A549 (cell line): Measurements from ENCODE around the gene HEMGN. TPM values are rescaled to one million over a fixed set of nuclear protein-coding genes. Genes with fewer than 3 reads are reported as not detected.
"Not testable (repeated sequence)": the region's sequence is repeated elsewhere in the genome, so short reads cannot be mapped to it uniquely, and the experiment has no call there.

Experiments used
- ATAC-seq, 2 experiments: fragments of 200-7000 bp in 1 of 2; fragments of >200 bp in 1 of 2; cut with Nextera tagmentation in 1 of 2; cut with Tn5 transposase in 1 of 2; 3 replicates each; pipeline versions ENCODE4 v1.8.0 to v1.9.1; 2018 to 2020; ENCODE audit warnings: mild to moderate bottlenecking in 1 of 2, moderate library complexity in 1 of 2
- CTCF ChIA-PET: fragments of 300-600 bp; sonication (Branson Sonifier 250); formaldehyde crosslinking; extraction: SDS; loops from one replicate; lab custom pipeline; 2021; ENCODE audit warnings: antibody characterized with exemption, inconsistent platforms; lab: Yijun Ruan, JAX
- POLR2A ChIA-PET: fragments of 350-600 bp; formaldehyde crosslinking; extraction: SDS; loops from one replicate; lab custom pipeline; 2021; ENCODE audit warnings: antibody characterized with exemption, inconsistent platforms; lab: Yijun Ruan, JAX
- DNase-seq, 2 experiments: peaks; one replicate each; pipeline versions ENCODE4 v3.0.0 to v3.0.0-alpha.2; 2011 to 2016; ENCODE audit warnings: low read depth in 1 of 2, low spot score in 1 of 2
- FAIRE-seq: peaks from 2 replicates; lab custom pipeline; 2011; peaks lifted over from hg19 to GRCh38; lab: Jason Lieb, UNC
- H3K27ac ChIP-seq, 2 experiments: fragments of >200 bp; sonication (Bioruptor Twin); formaldehyde crosslinking; 3 replicates each; pipeline ENCODE4 v1.5.1; 2016 to 2017
- H3K4me1 ChIP-seq: fragments of >200 bp; sonication (Bioruptor Twin); formaldehyde crosslinking; 3 replicates; pipeline ENCODE4 v1.6.1; 2016
- H3K4me2 ChIP-seq: fragments of >200 bp; sonication (Bioruptor Twin); formaldehyde crosslinking; 3 replicates; pipeline ENCODE4 v1.6.1; 2016
- H3K4me3 ChIP-seq: fragments of >200 bp; sonication (Bioruptor Twin); formaldehyde crosslinking; 3 replicates; pipeline ENCODE4 v1.5.1; 2016
- H3K9me3 ChIP-seq: fragments of >200 bp; sonication (Bioruptor Twin); formaldehyde crosslinking; 3 replicates; pipeline ENCODE4 v1.6.1; 2016
- CBX8 ChIP-seq: fragments of 200-600 bp; sonication (generic); IDR thresholded peaks from 2 replicates; pipeline ENCODE4 v1.6.1; 2016
- CEBPB ChIP-seq, 2 experiments: fragments of >200 bp in 1 of 2; sonication (Bioruptor Twin) in 1 of 2; formaldehyde crosslinking in 1 of 2; IDR thresholded peaks; 2 replicates each; pipeline ENCODE4 v1.6.1; 2012 to 2016
- CHD2 ChIP-seq: fragments of 150-350 bp; IDR thresholded peaks from 2 replicates; pipeline ENCODE4 v1.6.1; 2014; ENCODE audit warnings: low read length; ENCODE audit not compliant: partially characterized antibody
- EHF ChIP-seq: fragments of 250-450 bp; sonication (Bioruptor Pico); IDR thresholded peaks from 2 replicates; pipeline ENCODE4 v1.5.0; 2020; ENCODE audit warnings: mild to moderate bottlenecking
- ESRRA ChIP-seq: fragments of 150-350 bp; IDR thresholded peaks from 2 replicates; pipeline ENCODE4 v1.6.1; 2014; ENCODE audit warnings: mild to moderate bottlenecking, low read length, borderline replicate concordance
- FOSB ChIP-seq: fragments of 250-450 bp; sonication (Bioruptor Pico); IDR thresholded peaks from 2 replicates; pipeline ENCODE4 v1.5.0; 2020; ENCODE audit warnings: mild to moderate bottlenecking, moderate library complexity
- FOXS1 ChIP-seq: fragments of 250-450 bp; sonication (Bioruptor Pico); IDR thresholded peaks from 2 replicates; pipeline ENCODE4 v1.5.0; 2020; ENCODE audit warnings: mild to moderate bottlenecking, moderate library complexity
- GATA3 ChIP-seq: IDR thresholded peaks from 2 replicates; pipeline ENCODE4 v1.6.1; 2012; ENCODE audit warnings: borderline replicate concordance
- HDAC2 ChIP-seq: fragments of 200-600 bp; sonication (generic); IDR thresholded peaks from 2 replicates; pipeline ENCODE4 v1.6.1; 2016
- HEYL ChIP-seq: fragments of 250-450 bp; sonication (Bioruptor Pico); IDR thresholded peaks from 2 replicates; pipeline ENCODE4 v1.8.0; 2021; ENCODE audit warnings: mild to moderate bottlenecking, moderate library complexity
- HOXB13 ChIP-seq: fragments of 250-450 bp; sonication (Bioruptor Pico); IDR thresholded peaks from 2 replicates; pipeline ENCODE4 v1.5.0; 2020; ENCODE audit warnings: low read depth, mild to moderate bottlenecking, moderate library complexity
- KDM5A ChIP-seq: fragments of 200-600 bp; sonication (generic); IDR thresholded peaks from 2 replicates; pipeline ENCODE4 v1.6.1; 2016; ENCODE audit warnings: antibody characterized with exemption, mild to moderate bottlenecking
- NFE2L2 ChIP-seq: fragments of 150-350 bp; conservative IDR thresholded peaks from 2 replicates; pipeline ENCODE4 v1.6.1; 2014; ENCODE audit warnings: low read length
- NR3C1 ChIP-seq: fragments of >200 bp; sonication (Bioruptor Twin); formaldehyde crosslinking; IDR thresholded peaks from 3 replicates; pipeline ENCODE4 v1.6.1; 2017
- PHF8 ChIP-seq: fragments of 200-600 bp; sonication (generic); IDR thresholded peaks from 2 replicates; pipeline ENCODE4 v1.6.1; 2016; ENCODE audit warnings: low read depth, mild to moderate bottlenecking, antibody characterized with exemption, moderate library complexity, borderline replicate concordance
- POLR2AphosphoS2 ChIP-seq: conservative IDR thresholded peaks from 2 replicates; pipeline ENCODE4 v1.6.1; 2012; ENCODE audit warnings: low read length, improper control_type of control experiment, inconsistent platforms
- RARB ChIP-seq: fragments of 250-450 bp; sonication (Bioruptor Pico); IDR thresholded peaks from 2 replicates; pipeline ENCODE4 v1.8.0; 2021; ENCODE audit warnings: mild to moderate bottlenecking, moderate library complexity
- RCOR1 ChIP-seq: fragments of 150-350 bp; IDR thresholded peaks from 2 replicates; pipeline ENCODE4 v1.6.1; 2014; ENCODE audit warnings: antibody characterized with exemption, low read length, low read depth
- RFX5 ChIP-seq: fragments of 450-650 bp; IDR thresholded peaks from 2 replicates; pipeline ENCODE4 v1.7.1; 2014; ENCODE audit warnings: antibody characterized with exemption, mild to moderate bottlenecking, moderate library complexity
- RNF2 ChIP-seq: fragments of 200-600 bp; sonication (generic); IDR thresholded peaks from 2 replicates; pipeline ENCODE4 v1.6.1; 2016; ENCODE audit warnings: low read depth, mild to moderate bottlenecking, antibody characterized with exemption, moderate library complexity, borderline replicate concordance
- SREBF2 ChIP-seq: fragments of 450-650 bp; IDR thresholded peaks from 2 replicates; pipeline ENCODE4 v1.6.1; 2014; ENCODE audit warnings: mild to moderate bottlenecking, moderate library complexity
- ZC3H11A ChIP-seq: fragments of 450-650 bp; IDR thresholded peaks from 2 replicates; pipeline ENCODE4 v1.6.1; 2014; ENCODE audit warnings: antibody characterized with exemption, mild to moderate bottlenecking
- ZFP36 ChIP-seq: fragments of 450-650 bp; IDR thresholded peaks from 2 replicates; pipeline ENCODE4 v1.6.1; 2014; ENCODE audit warnings: borderline replicate concordance; ENCODE audit not compliant: partially characterized antibody
- ZNF302 ChIP-seq: fragments of 250-450 bp; sonication (Bioruptor Pico); IDR thresholded peaks from 2 replicates; pipeline ENCODE4 v1.9.0; 2021; ENCODE audit warnings: inconsistent platforms, mild to moderate bottlenecking, moderate library complexity
- ZSCAN20 ChIP-seq: fragments of 250-450 bp; sonication (Bioruptor Pico); IDR thresholded peaks from 2 replicates; pipeline ENCODE4 v1.8.0; 2022; ENCODE audit warnings: mild to moderate bottlenecking, moderate library complexity
- WGBS: methylation state at CpG from one replicate; pipeline ENCODE4 v1.1.6; 2017; ENCODE audit errors: missing lambda C conversion rate; 5-methylcytosine and 5-hydroxymethylcytosine counted together
- polyA plus RNA-seq, 4 experiments: library from polyadenylated mRNA; depleted of rRNA in 3 of 4; stranded (reverse); fragments of >200 nt; fragmentation: RNase III in 1 of 4; extraction: RNeasy Plus Mini Kit Qiagen cat#74134 plus additional on column Dnase treatment in 1 of 4; gene quantifications; 2 replicates in 3 of 4; 3 replicates in 1 of 4; pipeline ENCODE4 v1.2.3, GENCODE V29; 2011 to 2017
- TF ChIP-seq, protein P1 (sequence below): fragments of 150-350 bp; IDR thresholded peaks from 2 replicates; pipeline ENCODE4 v1.6.1; 2014; ENCODE audit warnings: low read depth, mild to moderate bottlenecking, low read length
- TF ChIP-seq, protein P2 (sequence below): fragments of 450-650 bp; IDR thresholded peaks from 2 replicates; pipeline ENCODE4 v1.6.1; 2014; ENCODE audit warnings: antibody characterized with exemption
- TF ChIP-seq, protein P3 (sequence below): IDR thresholded peaks from 2 replicates; pipeline ENCODE4 v1.6.1; 2012
- TF ChIP-seq, protein P4 (sequence below): IDR thresholded peaks from 2 replicates; pipeline ENCODE4 v1.6.1; 2012; ENCODE audit warnings: low read depth, borderline replicate concordance
- TF ChIP-seq, protein P5 (sequence below): fragments of >200 bp; sonication (Bioruptor Twin); formaldehyde crosslinking; IDR thresholded peaks from 3 replicates; pipeline ENCODE4 v1.5.1; 2016

HEMGN gene
- polyA plus RNA-seq, 2 of the 4 experiments (the other 2 are of a cell fraction) = not detected

DNA sequence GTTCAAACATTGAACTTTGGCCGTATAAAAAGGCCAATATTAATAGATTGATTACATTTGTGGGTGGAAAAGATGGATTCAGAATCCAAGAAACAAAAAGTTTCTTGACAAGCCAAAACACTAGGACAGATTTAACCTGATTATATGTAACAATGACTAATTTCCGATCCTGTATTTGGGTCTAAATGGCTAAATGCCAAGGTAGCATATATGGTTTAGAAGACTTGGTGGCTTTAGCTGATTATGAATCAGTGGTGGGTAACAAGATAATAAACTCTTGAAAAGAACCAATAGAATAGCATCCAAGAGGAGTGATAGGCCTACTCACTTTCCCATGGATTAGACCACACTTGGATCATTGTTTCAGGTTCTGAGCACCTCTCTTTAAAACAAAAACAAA lies 23.4 kb upstream of the HEMGN start:
- ChIA-PET POLR2A (no interaction called here), CTCF (interaction anchor here (0.6 to 3.8 kb wide), 7 partner anchors 11 to 73 kb away, joined by 3 to 17 read pairs (median 6); partner anchors contain the start of genes ANP32B and TRMO)
- no peak overlapping the region for H3K4me2 ChIP-seq

DNA sequence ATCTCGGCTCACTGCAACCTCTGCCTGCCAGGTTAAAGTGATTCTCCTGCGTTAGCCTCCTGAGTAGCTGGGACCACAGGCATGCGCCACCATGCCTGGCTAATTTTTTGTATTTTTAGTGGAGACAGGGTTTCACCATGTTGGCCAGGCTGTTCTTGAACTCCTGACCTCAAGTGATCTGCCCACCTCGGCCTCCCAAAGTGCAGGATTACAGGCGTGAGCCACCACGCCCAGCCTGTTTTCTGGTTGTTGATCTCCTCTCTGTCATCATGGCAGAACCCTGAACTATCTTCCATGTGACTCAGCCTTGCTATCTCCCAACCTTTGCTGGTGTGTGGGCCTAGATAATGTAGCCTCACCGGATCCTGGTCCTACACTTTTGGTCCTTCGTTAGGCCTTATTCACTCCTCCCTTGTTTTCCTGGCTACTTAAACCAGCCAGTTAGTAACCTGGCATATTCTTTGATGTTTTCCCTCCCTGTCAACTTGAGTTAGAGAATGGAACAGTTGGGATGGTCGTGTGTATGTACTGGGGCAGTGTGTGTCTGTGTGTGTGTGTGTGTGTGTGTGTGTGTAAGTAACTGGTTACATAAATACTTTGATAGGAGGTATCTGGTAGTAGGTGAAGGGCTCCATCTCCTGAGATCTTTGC lies 22.8 kb upstream of the HEMGN start:
- not testable (repeated sequence) for H3K27ac ChIP-seq, H3K4me2 ChIP-seq, H3K4me1 ChIP-seq, FAIRE-seq, DNase-seq, H3K9me3 ChIP-seq, H3K4me3 ChIP-seq, ATAC-seq
- 62% methylated on average over 9 of the region's 9 CpGs for WGBS
- CTCF ChIA-PET = interaction anchor here (1.3 to 12.4 kb wide), 3 partner anchors 23 to 74 kb away, joined by 5 to 116 read pairs (median 6); partner anchors contain the start of gene TRMO
- POLR2A ChIA-PET = interaction anchor here (1.2 kb wide), 1 partner anchor 39 kb away, joined by 4 read pairs; the partner anchor contains the start of gene TRMO

More for the DNA sequence above, 23.4 kb upstream of the HEMGN start:
- no peak for FAIRE-seq
- WGBS = 73% methylated on average over 2 of the region's 2 CpGs
- no peak overlapping the region for H3K27ac ChIP-seq
- no peaks in the 10 kb centered on the region for H3K4me1 ChIP-seq
- TF ChIP-seq, protein P1, sequence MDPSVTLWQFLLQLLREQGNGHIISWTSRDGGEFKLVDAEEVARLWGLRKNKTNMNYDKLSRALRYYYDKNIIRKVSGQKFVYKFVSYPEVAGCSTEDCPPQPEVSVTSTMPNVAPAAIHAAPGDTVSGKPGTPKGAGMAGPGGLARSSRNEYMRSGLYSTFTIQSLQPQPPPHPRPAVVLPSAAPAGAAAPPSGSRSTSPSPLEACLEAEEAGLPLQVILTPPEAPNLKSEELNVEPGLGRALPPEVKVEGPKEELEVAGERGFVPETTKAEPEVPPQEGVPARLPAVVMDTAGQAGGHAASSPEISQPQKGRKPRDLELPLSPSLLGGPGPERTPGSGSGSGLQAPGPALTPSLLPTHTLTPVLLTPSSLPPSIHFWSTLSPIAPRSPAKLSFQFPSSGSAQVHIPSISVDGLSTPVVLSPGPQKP = no peak
- TF ChIP-seq KDM5A (no peak), NR3C1 (no peak), SREBF2 (no peak), ZC3H11A (no peak), RCOR1 (no peak), CEBPB (IDR thresholded peaks at IDR 0.05) (no peak), RNF2 (no peak), ZNF302 (CRISPR knock-in tag) (no peak), GATA3 (no peak), PHF8 (no peak), NFE2L2 (no peak), ESRRA (no peak), HDAC2 (no peak), ZSCAN20 (no peak), FOSB (no peak)
- TF ChIP-seq, protein P2, sequence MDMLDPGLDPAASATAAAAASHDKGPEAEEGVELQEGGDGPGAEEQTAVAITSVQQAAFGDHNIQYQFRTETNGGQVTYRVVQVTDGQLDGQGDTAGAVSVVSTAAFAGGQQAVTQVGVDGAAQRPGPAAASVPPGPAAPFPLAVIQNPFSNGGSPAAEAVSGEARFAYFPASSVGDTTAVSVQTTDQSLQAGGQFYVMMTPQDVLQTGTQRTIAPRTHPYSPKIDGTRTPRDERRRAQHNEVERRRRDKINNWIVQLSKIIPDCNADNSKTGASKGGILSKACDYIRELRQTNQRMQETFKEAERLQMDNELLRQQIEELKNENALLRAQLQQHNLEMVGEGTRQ = no peak
- TF ChIP-seq, protein P3, sequence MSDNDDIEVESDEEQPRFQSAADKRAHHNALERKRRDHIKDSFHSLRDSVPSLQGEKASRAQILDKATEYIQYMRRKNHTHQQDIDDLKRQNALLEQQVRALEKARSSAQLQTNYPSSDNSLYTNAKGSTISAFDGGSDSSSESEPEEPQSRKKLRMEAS = no peak
- DNase-seq = no peak
- H3K4me3 ChIP-seq = no peak overlapping the region
- ATAC-seq = no peak
- no peaks in the 10 kb centered on the region for H3K9me3 ChIP-seq

DNA sequence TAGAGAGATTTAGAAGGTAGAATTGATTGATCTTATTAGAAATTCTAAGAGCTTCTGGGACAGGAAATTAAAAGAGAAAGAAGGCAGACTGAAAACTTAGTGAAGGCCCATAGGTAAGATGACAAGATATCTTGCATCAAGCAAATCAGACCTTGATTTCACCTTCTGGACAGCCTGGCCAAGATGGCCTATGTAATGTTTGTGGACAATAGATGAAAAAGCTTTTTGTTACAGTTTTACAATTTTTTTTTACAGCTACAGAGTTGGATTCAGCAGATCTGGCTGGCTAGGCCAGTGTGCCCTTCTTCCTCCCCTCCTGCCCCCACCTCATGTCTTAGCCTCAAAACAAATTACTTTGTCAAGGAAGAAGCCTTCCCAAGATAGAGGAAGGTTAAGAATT lies 21.6 kb upstream of the HEMGN start:
- H3K27ac ChIP-seq = no peak overlapping the region
- H3K9me3 ChIP-seq = no peaks in the 10 kb centered on the region
- no peak for FAIRE-seq
- no peak overlapping the region for H3K4me3 ChIP-seq
- no peaks in the 10 kb centered on the region for H3K4me1 ChIP-seq
- ATAC-seq = no peak
- no peak for DNase-seq
- ChIA-PET POLR2A (interaction anchor here (1.2 kb wide), 1 partner anchor 37 kb away, joined by 4 read pairs; the partner anchor contains the start of gene TRMO), CTCF (interaction anchor here (0.7 to 12.4 kb wide), 5 partner anchors 12 to 561 kb away, joined by 3 to 116 read pairs (median 5); partner anchors contain the start of genes ANP32B and TRMO)
- no peak overlapping the region for H3K4me2 ChIP-seq
- TF ChIP-seq, protein P4, sequence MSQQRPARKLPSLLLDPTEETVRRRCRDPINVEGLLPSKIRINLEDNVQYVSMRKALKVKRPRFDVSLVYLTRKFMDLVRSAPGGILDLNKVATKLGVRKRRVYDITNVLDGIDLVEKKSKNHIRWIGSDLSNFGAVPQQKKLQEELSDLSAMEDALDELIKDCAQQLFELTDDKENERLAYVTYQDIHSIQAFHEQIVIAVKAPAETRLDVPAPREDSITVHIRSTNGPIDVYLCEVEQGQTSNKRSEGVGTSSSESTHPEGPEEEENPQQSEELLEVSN = no peak
- TF ChIP-seq POLR2AphosphoS2 = no peak
- TF ChIP-seq KDM5A = no peak
- no peak for TF ChIP-seq CHD2
- no peak for TF ChIP-seq FOXS1
- TF ChIP-seq, protein P5, sequence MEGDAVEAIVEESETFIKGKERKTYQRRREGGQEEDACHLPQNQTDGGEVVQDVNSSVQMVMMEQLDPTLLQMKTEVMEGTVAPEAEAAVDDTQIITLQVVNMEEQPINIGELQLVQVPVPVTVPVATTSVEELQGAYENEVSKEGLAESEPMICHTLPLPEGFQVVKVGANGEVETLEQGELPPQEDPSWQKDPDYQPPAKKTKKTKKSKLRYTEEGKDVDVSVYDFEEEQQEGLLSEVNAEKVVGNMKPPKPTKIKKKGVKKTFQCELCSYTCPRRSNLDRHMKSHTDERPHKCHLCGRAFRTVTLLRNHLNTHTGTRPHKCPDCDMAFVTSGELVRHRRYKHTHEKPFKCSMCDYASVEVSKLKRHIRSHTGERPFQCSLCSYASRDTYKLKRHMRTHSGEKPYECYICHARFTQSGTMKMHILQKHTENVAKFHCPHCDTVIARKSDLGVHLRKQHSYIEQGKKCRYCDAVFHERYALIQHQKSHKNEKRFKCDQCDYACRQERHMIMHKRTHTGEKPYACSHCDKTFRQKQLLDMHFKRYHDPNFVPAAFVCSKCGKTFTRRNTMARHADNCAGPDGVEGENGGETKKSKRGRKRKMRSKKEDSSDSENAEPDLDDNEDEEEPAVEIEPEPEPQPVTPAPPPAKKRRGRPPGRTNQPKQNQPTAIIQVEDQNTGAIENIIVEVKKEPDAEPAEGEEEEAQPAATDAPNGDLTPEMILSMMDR = no peak
- no peak for TF ChIP-seq CBX8
- no peak for TF ChIP-seq ZSCAN20
- no peak for TF ChIP-seq HOXB13 (CRISPR knock-in tag)
- no peak for TF ChIP-seq ZFP36
- no peak for TF ChIP-seq RARB (CRISPR knock-in tag)
- TF ChIP-seq EHF (CRISPR knock-in tag) = no peak
- TF ChIP-seq SREBF2 = no peak
- no peak for TF ChIP-seq HDAC2
- no peak for TF ChIP-seq RFX5
- TF ChIP-seq HEYL (CRISPR knock-in tag) = no peak
